Ishikawa (cell line): ENCODE measurements around the gene AFDN.

ENCODE experiments used
- CEBPB ChIP-seq: IDR thresholded peaks from 2 replicates; pipeline ENCODE4 v1.6.1; 2012
- CREB1 ChIP-seq: IDR thresholded peaks from 2 replicates; pipeline ENCODE4 v1.6.1; 2012; ENCODE audit warnings: low read depth
- EGR1 ChIP-seq: IDR thresholded peaks from 2 replicates; pipeline ENCODE4 v1.6.1; 2012
- EP300 ChIP-seq: IDR thresholded peaks from 2 replicates; pipeline ENCODE4 v1.6.1; 2012; ENCODE audit warnings: borderline replicate concordance
- FOXM1 ChIP-seq: IDR thresholded peaks from 2 replicates; pipeline ENCODE4 v1.6.1; 2012; ENCODE audit warnings: low read depth, borderline replicate concordance
- RAD21 ChIP-seq: IDR thresholded peaks from 2 replicates; pipeline ENCODE4 v1.6.1; 2012; ENCODE audit warnings: low read depth
- YY1 ChIP-seq: IDR thresholded peaks from 2 replicates; pipeline ENCODE4 v1.6.1; 2012; ENCODE audit warnings: low read depth
- ZBTB7A ChIP-seq: IDR thresholded peaks from 2 replicates; pipeline ENCODE4 v1.6.1; 2012; ENCODE audit warnings: low read depth
- TF ChIP-seq, protein P1 (sequence below): IDR thresholded peaks from 2 replicates; pipeline ENCODE4 v1.6.1; 2012; ENCODE audit warnings: low read depth, mild to moderate bottlenecking
- TF ChIP-seq, protein P2 (sequence below): IDR thresholded peaks from 2 replicates; pipeline ENCODE4 v1.6.1; 2012
- TF ChIP-seq, protein P3 (sequence below): IDR thresholded peaks from 2 replicates; pipeline ENCODE4 v1.6.1; 2012

DNA sequence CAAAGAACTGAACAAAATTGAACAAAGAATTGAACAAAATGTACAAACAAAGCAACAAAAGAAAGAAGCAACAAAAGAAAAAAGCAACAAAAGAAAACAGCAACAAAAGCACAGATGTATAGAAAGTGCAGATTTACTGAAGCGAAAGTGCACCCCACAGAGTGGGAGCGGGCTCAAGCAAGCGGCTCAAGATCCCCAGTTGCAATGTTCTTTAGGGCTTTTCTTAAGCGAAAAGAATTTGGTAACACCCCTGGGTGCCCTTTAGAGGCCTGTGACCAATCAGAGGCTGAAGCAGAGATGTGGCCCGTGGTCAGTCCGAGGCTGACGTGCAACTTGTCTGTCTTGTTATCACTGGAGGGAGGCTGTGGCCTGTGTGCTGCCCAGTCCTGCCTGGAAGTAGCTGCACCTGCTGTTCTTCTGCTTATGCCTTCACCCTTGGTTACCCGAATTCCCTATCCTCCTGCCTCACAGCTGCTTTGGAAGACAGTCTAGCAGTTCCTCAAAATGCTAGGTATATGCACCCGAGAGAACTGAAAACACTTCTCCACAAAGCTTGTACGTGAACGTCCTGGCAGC is 157.5 kb downstream of the AFDN start:
- no peak for TF ChIP-seq YY1
- TF ChIP-seq CEBPB, result no peak
- TF ChIP-seq EP300, result no peak
- no peak for TF ChIP-seq CREB1
- TF ChIP-seq, protein P1, sequence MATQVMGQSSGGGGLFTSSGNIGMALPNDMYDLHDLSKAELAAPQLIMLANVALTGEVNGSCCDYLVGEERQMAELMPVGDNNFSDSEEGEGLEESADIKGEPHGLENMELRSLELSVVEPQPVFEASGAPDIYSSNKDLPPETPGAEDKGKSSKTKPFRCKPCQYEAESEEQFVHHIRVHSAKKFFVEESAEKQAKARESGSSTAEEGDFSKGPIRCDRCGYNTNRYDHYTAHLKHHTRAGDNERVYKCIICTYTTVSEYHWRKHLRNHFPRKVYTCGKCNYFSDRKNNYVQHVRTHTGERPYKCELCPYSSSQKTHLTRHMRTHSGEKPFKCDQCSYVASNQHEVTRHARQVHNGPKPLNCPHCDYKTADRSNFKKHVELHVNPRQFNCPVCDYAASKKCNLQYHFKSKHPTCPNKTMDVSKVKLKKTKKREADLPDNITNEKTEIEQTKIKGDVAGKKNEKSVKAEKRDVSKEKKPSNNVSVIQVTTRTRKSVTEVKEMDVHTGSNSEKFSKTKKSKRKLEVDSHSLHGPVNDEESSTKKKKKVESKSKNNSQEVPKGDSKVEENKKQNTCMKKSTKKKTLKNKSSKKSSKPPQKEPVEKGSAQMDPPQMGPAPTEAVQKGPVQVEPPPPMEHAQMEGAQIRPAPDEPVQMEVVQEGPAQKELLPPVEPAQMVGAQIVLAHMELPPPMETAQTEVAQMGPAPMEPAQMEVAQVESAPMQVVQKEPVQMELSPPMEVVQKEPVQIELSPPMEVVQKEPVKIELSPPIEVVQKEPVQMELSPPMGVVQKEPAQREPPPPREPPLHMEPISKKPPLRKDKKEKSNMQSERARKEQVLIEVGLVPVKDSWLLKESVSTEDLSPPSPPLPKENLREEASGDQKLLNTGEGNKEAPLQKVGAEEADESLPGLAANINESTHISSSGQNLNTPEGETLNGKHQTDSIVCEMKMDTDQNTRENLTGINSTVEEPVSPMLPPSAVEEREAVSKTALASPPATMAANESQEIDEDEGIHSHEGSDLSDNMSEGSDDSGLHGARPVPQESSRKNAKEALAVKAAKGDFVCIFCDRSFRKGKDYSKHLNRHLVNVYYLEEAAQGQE, result no peak
- no peak for TF ChIP-seq RAD21
- no peak for TF ChIP-seq ZBTB7A
- TF ChIP-seq, protein P2, sequence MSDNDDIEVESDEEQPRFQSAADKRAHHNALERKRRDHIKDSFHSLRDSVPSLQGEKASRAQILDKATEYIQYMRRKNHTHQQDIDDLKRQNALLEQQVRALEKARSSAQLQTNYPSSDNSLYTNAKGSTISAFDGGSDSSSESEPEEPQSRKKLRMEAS, result no peak
- TF ChIP-seq FOXM1, result no peak
- TF ChIP-seq EGR1, result no peak
- TF ChIP-seq, protein P3, sequence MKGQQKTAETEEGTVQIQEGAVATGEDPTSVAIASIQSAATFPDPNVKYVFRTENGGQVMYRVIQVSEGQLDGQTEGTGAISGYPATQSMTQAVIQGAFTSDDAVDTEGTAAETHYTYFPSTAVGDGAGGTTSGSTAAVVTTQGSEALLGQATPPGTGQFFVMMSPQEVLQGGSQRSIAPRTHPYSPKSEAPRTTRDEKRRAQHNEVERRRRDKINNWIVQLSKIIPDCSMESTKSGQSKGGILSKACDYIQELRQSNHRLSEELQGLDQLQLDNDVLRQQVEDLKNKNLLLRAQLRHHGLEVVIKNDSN, result no peak
